Gastrocnemius medialis (tissue), 4 donors: Measurements from ENCODE around the gene PIWIL4. TPM values are rescaled to one million over a fixed set of nuclear protein-coding genes. Genes with fewer than 3 reads are reported as not detected.

Experiments
- ATAC-seq, 2 donors: fragments of 150-250 bp; one replicate each; pipeline ENCODE4 v1.9.1; 2016
- DNase-seq, 2 donors: peaks; one replicate each; pipeline ENCODE4 v3.0.0-alpha.2; 2019
- H3K27ac ChIP-seq, 4 donors: fragments of 200-600 bp; sonication (generic); 1 replicate in 1 of 4; 2 replicates in 3 of 4; pipeline ENCODE4 v1.5.1; 2016 to 2018; ENCODE audit warnings: mild to moderate bottlenecking in 2 of 4, moderate library complexity in 1 of 4
- H3K27me3 ChIP-seq, 3 donors: fragments of 200-600 bp; sonication (generic) in 2 of 3; 1 replicate in 1 of 3; 2 replicates in 2 of 3; pipeline versions ENCODE4 v1.5.1 to v1.6.0; 2016 to 2019; ENCODE audit warnings: mild to moderate bottlenecking in 1 of 3, moderate library complexity in 1 of 3
- H3K36me3 ChIP-seq, 2 donors: fragments of 200-600 bp; sonication (generic) in 1 of 2; one replicate each; pipeline ENCODE4 v1.5.1; 2017 to 2018
- H3K4me1 ChIP-seq, 2 donors: fragments of 200-600 bp; sonication (generic) in 1 of 2; one replicate each; pipeline ENCODE4 v1.5.1; 2016 to 2017; ENCODE audit warnings: mild to moderate bottlenecking in 2 of 2
- H3K4me3 ChIP-seq, 4 donors: fragments of 200-600 bp; sonication (generic) in 3 of 4; 1 replicate in 1 of 4; 2 replicates in 3 of 4; pipeline ENCODE4 v1.5.1; 2016 to 2019; ENCODE audit warnings: mild to moderate bottlenecking in 2 of 4
- H3K9me3 ChIP-seq, 3 donors: fragments of 200-600 bp; sonication (generic) in 2 of 3; 1 replicate in 1 of 3; 2 replicates in 2 of 3; pipeline ENCODE4 v1.5.1; 2016 to 2019
- POLR2A ChIP-seq, 2 donors: fragments of 450-650 bp; IDR thresholded peaks; one replicate each; pipeline ENCODE4 v1.6.1; 2017; ENCODE audit warnings: antibody characterized with exemption in 2 of 2, mild to moderate bottlenecking in 2 of 2, moderate library complexity in 2 of 2
- in situ Hi-C, 4 donors: fragments of 200-750 bp; cut with MboI; loops; one replicate each; pipeline versions ENCODE4 v1.15.0 to v1.8.0; 2017; ENCODE audit warnings: low sequenced_read_pairs in 4 of 4
- intact Hi-C: fragments of 100-400 bp; cut with DNase I; formaldehyde crosslinking; loops from one replicate; pipeline ENCODE4 v1.15.1; 2023; ENCODE audit warnings: low total_unique reads
- total RNA-seq, 4 donors: library from RNA; depleted of rRNA; stranded (reverse); fragments of >200 nt; gene quantifications; one replicate each; pipeline versions ENCODE4 v1.1.0 to v1.2.3, GENCODE V29; 2016
- TF ChIP-seq, protein P1 (sequence below), 5 experiments: fragments of 450-650 bp in 3 of 5; fragments of 200-600 bp in 2 of 5; sonication (generic) in 2 of 5; IDR thresholded peaks in 4 of 5; conservative IDR thresholded peaks in 1 of 5; 1 replicate in 4 of 5; 2 replicates in 1 of 5; pipeline ENCODE4 v1.5.1; 2016 to 2019; ENCODE audit warnings: antibody characterized with exemption in 5 of 5, mild to moderate bottlenecking in 3 of 5, moderate library complexity in 3 of 5

The PIWIL4 gene
- total RNA-seq, 4 donors from 2014 or later: 0.70 to 2.1 (median 1.3) TPM

DNA sequence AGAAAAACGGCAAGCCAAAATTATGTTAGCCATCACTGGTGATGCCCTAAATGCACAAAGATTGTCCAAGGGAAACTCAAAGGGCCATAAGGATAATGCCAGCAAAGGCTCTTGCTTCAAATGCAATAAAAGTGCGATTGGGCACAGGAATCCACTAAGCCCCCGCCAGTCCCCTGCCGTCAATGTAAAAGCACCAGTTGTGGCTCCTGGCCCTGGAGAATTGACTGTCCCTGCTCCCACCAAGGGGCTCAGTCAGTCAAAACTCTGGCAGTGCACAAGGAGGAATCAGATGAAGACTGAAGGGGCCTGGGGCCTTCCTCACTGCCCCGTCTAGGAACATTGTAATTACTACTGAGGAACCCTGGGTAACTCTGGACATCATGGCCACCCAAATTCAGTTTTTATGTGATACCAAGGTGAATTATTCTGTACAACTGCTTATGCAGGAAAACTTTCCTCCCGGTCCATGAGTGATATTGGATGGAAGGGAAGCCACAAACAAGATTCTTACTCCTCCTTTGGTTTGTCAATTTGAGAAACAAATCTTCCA is 85.6 kb downstream of the PIWIL4 start:
- DNase-seq: no peak

DNA sequence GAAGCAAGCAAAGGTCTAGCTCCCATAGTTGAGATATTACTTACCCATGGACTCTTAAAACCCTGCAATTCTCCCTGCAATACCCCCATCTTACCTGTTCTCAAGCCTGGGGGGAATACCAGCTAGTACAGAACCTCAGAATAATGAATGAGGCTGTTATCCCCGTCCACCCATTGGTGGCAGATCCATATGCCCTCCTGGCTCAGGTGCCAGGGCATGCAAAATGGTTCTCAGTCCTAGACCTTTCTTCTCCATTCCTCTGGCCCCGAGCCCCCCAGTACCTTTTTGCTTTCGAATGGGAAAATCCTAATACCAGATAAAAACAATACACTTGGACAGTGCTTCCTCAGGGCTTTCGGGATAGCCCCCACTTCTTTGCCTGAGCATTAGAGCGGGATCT is 86.4 kb downstream of the PIWIL4 start:
- in situ Hi-C loops: no loop called here
- no peaks in the 10 kb centered on the region for H3K36me3 ChIP-seq
- no peak for TF ChIP-seq POLR2A (IDR thresholded peaks at IDR 0.05)
- TF ChIP-seq, protein P1, sequence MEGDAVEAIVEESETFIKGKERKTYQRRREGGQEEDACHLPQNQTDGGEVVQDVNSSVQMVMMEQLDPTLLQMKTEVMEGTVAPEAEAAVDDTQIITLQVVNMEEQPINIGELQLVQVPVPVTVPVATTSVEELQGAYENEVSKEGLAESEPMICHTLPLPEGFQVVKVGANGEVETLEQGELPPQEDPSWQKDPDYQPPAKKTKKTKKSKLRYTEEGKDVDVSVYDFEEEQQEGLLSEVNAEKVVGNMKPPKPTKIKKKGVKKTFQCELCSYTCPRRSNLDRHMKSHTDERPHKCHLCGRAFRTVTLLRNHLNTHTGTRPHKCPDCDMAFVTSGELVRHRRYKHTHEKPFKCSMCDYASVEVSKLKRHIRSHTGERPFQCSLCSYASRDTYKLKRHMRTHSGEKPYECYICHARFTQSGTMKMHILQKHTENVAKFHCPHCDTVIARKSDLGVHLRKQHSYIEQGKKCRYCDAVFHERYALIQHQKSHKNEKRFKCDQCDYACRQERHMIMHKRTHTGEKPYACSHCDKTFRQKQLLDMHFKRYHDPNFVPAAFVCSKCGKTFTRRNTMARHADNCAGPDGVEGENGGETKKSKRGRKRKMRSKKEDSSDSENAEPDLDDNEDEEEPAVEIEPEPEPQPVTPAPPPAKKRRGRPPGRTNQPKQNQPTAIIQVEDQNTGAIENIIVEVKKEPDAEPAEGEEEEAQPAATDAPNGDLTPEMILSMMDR (IDR thresholded peaks at IDR 0.05 in 4 of 5, conservative IDR thresholded peaks at IDR 0.05 in 1 of 5): no peak
- ATAC-seq: no peak
- H3K4me1 ChIP-seq: peaks cover 14% of the 10 kb centered on the region in 2 donors
- H3K27ac ChIP-seq: no peak overlapping the region
- intact Hi-C loops: no loop called here
- no peak overlapping the region for H3K4me3 ChIP-seq
- DNase-seq: no peak
- no peaks in the 10 kb centered on the region for H3K27me3 ChIP-seq
- H3K9me3 ChIP-seq: no peaks in the 10 kb centered on the region

More for the DNA sequence above, 85.6 kb downstream of the PIWIL4 start:
- intact Hi-C loops: no loop called here
- Histone ChIP-seq H3K27ac (no peak overlapping the region), H3K36me3 (no peaks in the 10 kb centered on the region), H3K27me3 (no peaks in the 10 kb centered on the region), H3K9me3 (no peaks in the 10 kb centered on the region), H3K4me3 (no peak overlapping the region), H3K4me1 (peaks cover 12 to 14% of the 10 kb centered on the region in 2 donors)
- in situ Hi-C loops: no loop called here
- no peak for ATAC-seq
- TF ChIP-seq, protein P1 (IDR thresholded peaks at IDR 0.05 in 4 of 5, conservative IDR thresholded peaks at IDR 0.05 in 1 of 5): no peak
- no peak for TF ChIP-seq POLR2A (IDR thresholded peaks at IDR 0.05)

DNA sequence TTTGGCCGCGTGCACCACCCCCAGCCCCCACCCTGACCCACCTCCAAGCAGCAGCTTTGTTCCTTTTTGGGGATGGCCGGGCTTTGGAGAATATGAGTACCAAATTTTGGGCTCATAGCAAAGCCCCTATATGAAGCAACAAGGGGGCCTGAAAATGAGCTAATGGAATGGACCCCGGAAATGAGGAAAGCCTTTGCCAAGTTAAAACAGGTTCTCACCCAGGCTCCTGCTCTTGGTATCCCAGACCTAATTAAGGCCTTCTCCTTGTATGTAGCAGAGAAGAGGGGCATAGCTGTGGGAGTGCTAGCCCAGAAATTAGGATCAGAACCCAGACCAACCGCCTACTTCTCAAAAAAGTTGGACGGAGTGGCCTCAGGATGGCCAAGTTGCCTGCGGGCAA is 87.0 kb downstream of the PIWIL4 start:
- Histone ChIP-seq H3K4me1 (peaks cover 14 to 20% of the 10 kb centered on the region in 2 donors), H3K9me3 (no peaks in the 10 kb centered on the region), H3K36me3 (no peaks in the 10 kb centered on the region), H3K27me3 (no peaks in the 10 kb centered on the region), H3K4me3 (no peak overlapping the region), H3K27ac (no peak overlapping the region)
- intact Hi-C loops: no loop called here
- in situ Hi-C loops: no loop called here
- TF ChIP-seq POLR2A (IDR thresholded peaks at IDR 0.05): no peak
- TF ChIP-seq, protein P1 (IDR thresholded peaks at IDR 0.05 in 4 of 5, conservative IDR thresholded peaks at IDR 0.05 in 1 of 5): no peak
- no peak for DNase-seq
- no peak for ATAC-seq

DNA sequence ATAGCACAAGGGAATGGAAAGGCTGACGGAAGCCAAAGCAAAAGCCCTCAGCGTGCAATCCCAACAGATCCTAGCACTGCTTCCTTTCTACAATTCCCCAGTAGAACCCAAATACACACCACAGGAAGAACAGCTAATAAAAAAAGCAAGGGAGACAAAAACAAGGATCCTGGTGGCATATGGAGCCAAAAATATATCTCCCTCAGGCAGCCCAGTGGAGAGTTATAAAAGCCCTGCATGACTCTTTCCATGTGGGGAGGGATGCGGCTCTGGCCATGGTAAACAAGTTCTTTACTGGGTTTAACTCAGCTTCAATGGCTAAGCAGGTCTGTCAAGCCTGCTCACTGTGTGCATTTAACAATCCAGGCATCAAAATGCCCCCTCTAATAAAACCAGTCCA is 88.1 kb downstream of the PIWIL4 start:
- Histone ChIP-seq H3K4me3 (no peak overlapping the region), H3K27ac (no peak overlapping the region), H3K9me3 (no peaks in the 10 kb centered on the region), H3K4me1 (peaks cover 12 to 20% of the 10 kb centered on the region in 2 donors), H3K27me3 (no peaks in the 10 kb centered on the region), H3K36me3 (no peaks in the 10 kb centered on the region)
- no peak for DNase-seq
- no peak for ATAC-seq
- intact Hi-C loops: loop anchor here (5.0 kb wide), 1 partner anchor 77 kb away; no protein-coding TSS in a partner anchor
- no peak for TF ChIP-seq POLR2A (IDR thresholded peaks at IDR 0.05)
- TF ChIP-seq, protein P1 (IDR thresholded peaks at IDR 0.05 in 4 of 5, conservative IDR thresholded peaks at IDR 0.05 in 1 of 5): no peak
- in situ Hi-C loops: no loop called here

DNA sequence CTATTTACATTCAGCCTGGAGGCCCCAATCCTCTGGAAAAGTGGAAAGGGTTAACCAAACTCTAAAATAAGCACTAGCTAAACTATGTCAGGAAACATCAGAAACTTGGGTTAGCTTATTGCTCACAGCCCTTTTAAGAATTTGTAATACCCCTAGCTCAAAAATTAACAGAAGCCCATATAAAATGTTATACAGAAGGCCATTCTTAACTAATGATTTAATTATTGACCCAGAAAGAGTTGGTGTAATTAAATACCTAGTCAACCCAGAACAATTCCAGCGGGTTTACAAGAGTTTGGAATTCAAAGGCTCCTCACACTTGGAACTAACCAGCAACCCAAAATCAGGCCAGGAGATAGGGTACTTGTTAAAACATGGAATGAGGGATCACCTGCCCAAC is 88.8 kb downstream of the PIWIL4 start:
- Histone ChIP-seq H3K36me3 (no peaks in the 10 kb centered on the region), H3K4me3 (no peak overlapping the region), H3K4me1 (peaks cover 5 to 14% of the 10 kb centered on the region in 2 donors), H3K27me3 (no peaks in the 10 kb centered on the region), H3K27ac (no peak overlapping the region), H3K9me3 (no peaks in the 10 kb centered on the region)
- TF ChIP-seq, protein P1 (IDR thresholded peaks at IDR 0.05 in 4 of 5, conservative IDR thresholded peaks at IDR 0.05 in 1 of 5): no peak
- no peak for TF ChIP-seq POLR2A (IDR thresholded peaks at IDR 0.05)
- intact Hi-C loops: loop anchor here (5.0 kb wide), 1 partner anchor 76 kb away; no protein-coding TSS in a partner anchor
- in situ Hi-C loops: no loop called here
- DNase-seq (no peak), ATAC-seq (no peak)
